Esophagus squamous epithelium (tissue), 5 donors: ENCODE data around the gene TMEM108. TPM values are rescaled to one million over a fixed set of nuclear protein-coding genes. Genes with fewer than 3 reads are reported as not detected.

Source experiments
- DNase-seq: peaks from one replicate; lab custom pipeline; 2025; lab: John Stamatoyannopoulos, UW
- H3K27ac ChIP-seq, 4 donors: fragments of 200-600 bp; sonication (generic); one replicate each; pipeline ENCODE4 v1.5.1; 2016 to 2019; ENCODE audit warnings: mild to moderate bottlenecking in 1 of 4
- H3K27me3 ChIP-seq, 4 donors: fragments of 200-600 bp; sonication (generic); 1 replicate in 3 of 4; 2 replicates in 1 of 4; pipeline versions ENCODE4 v1.5.1 to v1.6.0; 2017 to 2021; ENCODE audit warnings: antibody characterized with exemption in 1 of 4
- H3K36me3 ChIP-seq, 3 donors: fragments of 200-600 bp; sonication (generic); one replicate each; pipeline ENCODE4 v1.5.1; 2016 to 2019
- H3K4me1 ChIP-seq, 3 donors: fragments of 200-600 bp; sonication (generic); one replicate each; pipeline ENCODE4 v1.5.1; 2017 to 2019
- H3K4me3 ChIP-seq, 4 donors: fragments of 200-600 bp; sonication (generic); 1 replicate in 3 of 4; 2 replicates in 1 of 4; pipeline ENCODE4 v1.5.1; 2016 to 2019; ENCODE audit warnings: mild to moderate bottlenecking in 2 of 4, moderate library complexity in 1 of 4
- H3K9me3 ChIP-seq, 3 donors: fragments of 200-600 bp; sonication (generic); one replicate each; pipeline ENCODE4 v1.5.1; 2016 to 2019
- CTCF ChIP-seq, 6 experiments: fragments of 450-650 bp in 4 of 6; fragments of 200-600 bp in 2 of 6; sonication (generic) in 2 of 6; IDR thresholded peaks; one replicate each; pipeline ENCODE4 v1.5.1; 2016 to 2019; ENCODE audit warnings: antibody characterized with exemption in 6 of 6, mild to moderate bottlenecking in 4 of 6, moderate library complexity in 4 of 6
- POLR2A ChIP-seq, 4 donors: fragments of 450-650 bp; IDR thresholded peaks; one replicate each; pipeline ENCODE4 v1.6.1; 2017; ENCODE audit warnings: antibody characterized with exemption in 4 of 4, mild to moderate bottlenecking in 4 of 4, moderate library complexity in 3 of 4
- whole genome bisulfite sequencing, 2 donors: methylation state at CpG; one replicate each; pipeline ENCODE4 v1.1.5; 2018; 5-methylcytosine and 5-hydroxymethylcytosine counted together
- intact Hi-C: fragments of 100-400 bp; cut with DNase I; formaldehyde crosslinking; loops from one replicate; pipeline ENCODE4 v1.15.0; 2022
- total RNA-seq, 4 donors: library from RNA; depleted of rRNA; stranded (reverse); fragments of >200 nt; gene quantifications; one replicate each; pipeline ENCODE4 v1.1.0, GENCODE V29; 2016
- donor health status: DM: yes; HTN: yes; CAD: no.

The TMEM108 gene
- total RNA-seq, 4 donors from 2014 or later, result 0.12 to 3.4 (median 0.24) TPM

- WGBS, 2 donors, result 78 to 82% methylated on average over 10 to 15 of the region's 15 CpGs
- H3K36me3 ChIP-seq, result no peaks in the 10 kb centered on the region
- intact Hi-C loops, result no loop called here
- H3K4me1 ChIP-seq, result peaks cover 0 to 12% (median 0%) of the 10 kb centered on the region in 3 donors
- no peaks in the 10 kb centered on the region for H3K9me3 ChIP-seq
- no peak overlapping the region for H3K27ac ChIP-seq
- DNase-seq, result no peak
- H3K27me3 ChIP-seq, result peaks cover 0 to 6% (median 0%) of the 10 kb centered on the region in 4 donors
- no peak overlapping the region for H3K4me3 ChIP-seq
- TF ChIP-seq POLR2A (IDR thresholded peaks at IDR 0.05) (no peak), CTCF (IDR thresholded peaks at IDR 0.05) (no peak)
Observed at GRCh38 chr3:133419151-133419909, 381.1 kb downstream of the TMEM108 start.

- intact Hi-C loops, result loop anchor here (5.0 to 10.0 kb wide), 2 partner anchors 388 to 700 kb away; partner anchors contain the start of genes NPHP3 and TMEM108
- no peaks in the 10 kb centered on the region for H3K36me3 ChIP-seq
- WGBS, 2 donors, result 67 to 82% methylated on average over 8 to 9 of the region's 9 CpGs
- H3K27ac ChIP-seq, result no peak overlapping the region
- no peak overlapping the region for H3K4me3 ChIP-seq
- H3K4me1 ChIP-seq, result peaks cover 0 to 18% (median 0%) of the 10 kb centered on the region in 3 donors
- peaks cover 0 to 18% (median 0%) of the 10 kb centered on the region in 4 donors for H3K27me3 ChIP-seq
- no peak for TF ChIP-seq CTCF (IDR thresholded peaks at IDR 0.05)
- peak in 1 of 4 donors; percentile 40 for TF ChIP-seq POLR2A (IDR thresholded peaks at IDR 0.05)
- no peaks in the 10 kb centered on the region for H3K9me3 ChIP-seq
- no peak for DNase-seq
Observed at GRCh38 chr3:133424937-133425869, 387.0 kb downstream of the TMEM108 start.

GRCh38 chr3:133425898-133426297, 387.7 kb downstream of the TMEM108 start:
- Histone ChIP-seq H3K36me3 (no peaks in the 10 kb centered on the region), H3K9me3 (no peaks in the 10 kb centered on the region), H3K4me1 (peaks cover 0 to 18% (median 0%) of the 10 kb centered on the region in 3 donors), H3K27me3 (peaks cover 0 to 18% (median 0%) of the 10 kb centered on the region in 4 donors), H3K4me3 (no peak overlapping the region), H3K27ac (no peak overlapping the region)
- no peak for DNase-seq
- intact Hi-C loops, result loop anchor here (10.0 kb wide), 1 partner anchor 701 kb away; the partner anchor contains the start of gene NPHP3
- WGBS, 2 donors, result 74% methylated on average over 3 of the region's 3 CpGs
- TF ChIP-seq CTCF (IDR thresholded peaks at IDR 0.05) (no peak), POLR2A (IDR thresholded peaks at IDR 0.05) (no peak)

GRCh38 chr3:133426721-133427120, 388.5 kb downstream of the TMEM108 start:
- Histone ChIP-seq H3K9me3 (no peaks in the 10 kb centered on the region), H3K4me3 (no peak overlapping the region), H3K4me1 (peaks cover 0 to 18% (median 0%) of the 10 kb centered on the region in 3 donors), H3K27ac (no peak overlapping the region), H3K36me3 (no peaks in the 10 kb centered on the region), H3K27me3 (peaks cover 0 to 18% (median 0%) of the 10 kb centered on the region in 4 donors)
- TF ChIP-seq POLR2A (IDR thresholded peaks at IDR 0.05) (no peak), CTCF (IDR thresholded peaks at IDR 0.05) (no peak)
- intact Hi-C loops, result loop anchor here (10.0 kb wide), 1 partner anchor 702 kb away; the partner anchor contains the start of gene NPHP3
- DNase-seq, result no peak
- WGBS, 2 donors, result 73 to 88% methylated on average over 1 to 2 of the region's 2 CpGs
